ENCODE results near the gene SLC16A3. TPM values are rescaled to one million over a fixed set of nuclear protein-coding genes. Genes with fewer than 3 reads are reported as not detected.

SLC16A3 gene
- total and polyA plus RNA-seq, 10 of the 15 experiments (the other 5 are each of a cell fraction or from before 2014, with no cell fraction given), result 0.10 to 46.5 (median 8.0) TPM

GRCh38 chr17:82205720-82206508, 22.9 kb upstream of the SLC16A3 start (continued):
- TF ChIP-seq EED (IDR thresholded peaks at IDR 0.05; ENCODE audit: low read depth) (no peak), JUND (IDR thresholded peaks at IDR 0.05; ENCODE audit: low read depth, low read length) (no peak), FOXK2 (IDR thresholded peaks at IDR 0.05) (no peak), ELK1 (IDR thresholded peaks at IDR 0.05; ENCODE audit: low read depth, low read length) (0 out of 2 replicates have a peak, but pooled peaks have one; percentile 35), MAX (IDR thresholded peaks at IDR 0.05; ENCODE audit: low read depth, low read length) (0 out of 2 replicates have a peak, but pooled peaks have one; percentile 49), ZNF24 (IDR thresholded peaks at IDR 0.05) (no peak), ATF2 (IDR thresholded peaks at IDR 0.05; ENCODE audit: low read length) (no peak), DPF2 (IDR thresholded peaks at IDR 0.05) (peak; percentile 45; the same call in 1 of the 2 replicates), CREM (IDR thresholded peaks at IDR 0.05; ENCODE audit: low read depth) (no peak; the same call in 1 of the 2 replicates), KLF5 (IDR thresholded peaks at IDR 0.05; ENCODE audit: partially characterized antibody) (no peak), IRF3 (IDR thresholded peaks at IDR 0.05) (no peak), ZZZ3 (IDR thresholded peaks at IDR 0.05; ENCODE audit: control insufficient read depth, insufficient read length, low read depth) (no peak), POLR2AphosphoS2 (IDR thresholded peaks at IDR 0.05; ENCODE audit: low read depth, low read length) (peak; percentile 41; the same call in 1 of the 2 replicates), ZNF384 (IDR thresholded peaks at IDR 0.05; ENCODE audit: borderline replicate concordance, low read depth, low read length) (no peak), POLR2AphosphoS5 (IDR thresholded peaks at IDR 0.05; ENCODE audit: low read length) (peak; percentile 85), SRF (IDR thresholded peaks at IDR 0.05; ENCODE audit: low read depth in 2 of 2, low read length in 2 of 2) (no peak), ZBTB4 (CRISPR knock-in tag; IDR thresholded peaks at IDR 0.05) (no peak), BMI1 (IDR thresholded peaks at IDR 0.05; ENCODE audit: borderline replicate concordance) (no peak), MYC (IDR thresholded peaks at IDR 0.05; ENCODE audit: insufficient read depth, insufficient read length, insufficient replicate concordance, low read length, severe bottlenecking) (no peak), CHD4 (IDR thresholded peaks at IDR 0.05) (no peak), ESRRA (IDR thresholded peaks at IDR 0.05; ENCODE audit: low read length) (no peak), RELB (IDR thresholded peaks at IDR 0.05; ENCODE audit: low read depth) (no peak)
